ENCODE data around the gene KCNIP4. TPM values are rescaled to one million over a fixed set of nuclear protein-coding genes. Genes with fewer than 3 reads are reported as not detected.

KCNIP4 gene
- total and polyA plus RNA-seq, 10 donors, result not detected

DNA sequence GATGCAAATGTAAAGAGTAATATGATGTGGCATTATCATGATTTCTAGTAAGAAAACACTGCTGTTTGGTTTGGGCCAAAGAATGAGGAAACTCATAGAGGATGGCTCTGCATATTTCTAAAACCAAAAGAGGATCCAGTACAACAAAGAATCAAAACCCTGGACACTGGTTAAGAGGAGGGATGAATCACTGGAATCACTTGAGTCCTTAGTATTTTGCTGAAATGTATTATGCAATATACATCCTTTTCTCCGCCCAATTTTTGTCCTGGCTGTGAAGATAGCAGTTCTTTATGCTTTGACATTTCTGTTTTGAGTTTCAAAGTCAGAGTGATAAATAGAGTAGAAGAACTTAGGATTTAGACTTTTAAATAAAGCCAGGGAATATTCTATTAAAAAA, 902.4 kb downstream of the KCNIP4 start:
- no peak for DNase-seq
- WGBS, 5 donors, result 83 to 98% (median 88%) methylated on average over 1 of the region's 1 CpG
- H3K36me3 ChIP-seq, result no peaks in the 10 kb centered on the region
- H3K4me1 ChIP-seq, result no peaks in the 10 kb centered on the region
- H3K27ac ChIP-seq, result no peak overlapping the region
- no peak overlapping the region for H3K4me3 ChIP-seq
- H3K9me3 ChIP-seq, result no peaks in the 10 kb centered on the region
- intact Hi-C loops (cut with DNase I; ENCODE audit: low total_unique reads), result no loop called here
- TF ChIP-seq, protein P1, sequence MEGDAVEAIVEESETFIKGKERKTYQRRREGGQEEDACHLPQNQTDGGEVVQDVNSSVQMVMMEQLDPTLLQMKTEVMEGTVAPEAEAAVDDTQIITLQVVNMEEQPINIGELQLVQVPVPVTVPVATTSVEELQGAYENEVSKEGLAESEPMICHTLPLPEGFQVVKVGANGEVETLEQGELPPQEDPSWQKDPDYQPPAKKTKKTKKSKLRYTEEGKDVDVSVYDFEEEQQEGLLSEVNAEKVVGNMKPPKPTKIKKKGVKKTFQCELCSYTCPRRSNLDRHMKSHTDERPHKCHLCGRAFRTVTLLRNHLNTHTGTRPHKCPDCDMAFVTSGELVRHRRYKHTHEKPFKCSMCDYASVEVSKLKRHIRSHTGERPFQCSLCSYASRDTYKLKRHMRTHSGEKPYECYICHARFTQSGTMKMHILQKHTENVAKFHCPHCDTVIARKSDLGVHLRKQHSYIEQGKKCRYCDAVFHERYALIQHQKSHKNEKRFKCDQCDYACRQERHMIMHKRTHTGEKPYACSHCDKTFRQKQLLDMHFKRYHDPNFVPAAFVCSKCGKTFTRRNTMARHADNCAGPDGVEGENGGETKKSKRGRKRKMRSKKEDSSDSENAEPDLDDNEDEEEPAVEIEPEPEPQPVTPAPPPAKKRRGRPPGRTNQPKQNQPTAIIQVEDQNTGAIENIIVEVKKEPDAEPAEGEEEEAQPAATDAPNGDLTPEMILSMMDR (IDR thresholded peaks at IDR 0.05 in 8 of 11, conservative IDR thresholded peaks at IDR 0.05 in 3 of 11), result no peak
- TF ChIP-seq POLR2AphosphoS5 (IDR thresholded peaks at IDR 0.05) (no peak), POLR2A (IDR thresholded peaks at IDR 0.05) (no peak)
- no peaks in the 10 kb centered on the region for H3K27me3 ChIP-seq (replicated peaks in 1 of 7)

DNA sequence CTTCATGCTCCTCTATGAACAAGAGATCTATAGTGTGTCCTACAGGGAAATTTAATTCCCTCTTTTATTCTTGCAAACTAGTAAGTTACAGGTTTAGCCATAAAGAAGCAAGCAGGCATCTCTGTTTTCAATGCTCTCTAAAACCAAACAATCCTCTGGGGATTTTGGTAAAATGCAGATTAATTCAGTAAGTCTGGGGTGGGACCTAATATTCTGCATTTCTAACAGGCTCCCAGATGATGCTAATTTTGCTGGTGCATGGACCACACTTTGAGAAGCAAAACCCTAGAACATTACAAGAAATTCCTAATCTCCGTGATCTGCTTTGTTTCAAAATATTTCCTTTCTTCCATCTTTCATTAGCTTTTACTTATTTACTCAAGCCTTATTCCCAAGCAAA, 903.5 kb downstream of the KCNIP4 start:
- Histone ChIP-seq H3K4me3 (no peak overlapping the region), H3K4me1 (no peaks in the 10 kb centered on the region), H3K36me3 (no peaks in the 10 kb centered on the region), H3K9me3 (no peaks in the 10 kb centered on the region), H3K27me3 (replicated peaks in 1 of 7) (no peaks in the 10 kb centered on the region), H3K27ac (no peak overlapping the region)
- intact Hi-C loops (cut with DNase I; ENCODE audit: low total_unique reads), result no loop called here
- DNase-seq, result no peak
- TF ChIP-seq, protein P1 (IDR thresholded peaks at IDR 0.05 in 8 of 11, conservative IDR thresholded peaks at IDR 0.05 in 3 of 11), result no peak
- TF ChIP-seq POLR2A (IDR thresholded peaks at IDR 0.05), result no peak
- no peak for TF ChIP-seq POLR2AphosphoS5 (IDR thresholded peaks at IDR 0.05)
- 85 to 94% (median 94%) methylated on average over 1 of the region's 1 CpG for WGBS, 5 donors

DNA sequence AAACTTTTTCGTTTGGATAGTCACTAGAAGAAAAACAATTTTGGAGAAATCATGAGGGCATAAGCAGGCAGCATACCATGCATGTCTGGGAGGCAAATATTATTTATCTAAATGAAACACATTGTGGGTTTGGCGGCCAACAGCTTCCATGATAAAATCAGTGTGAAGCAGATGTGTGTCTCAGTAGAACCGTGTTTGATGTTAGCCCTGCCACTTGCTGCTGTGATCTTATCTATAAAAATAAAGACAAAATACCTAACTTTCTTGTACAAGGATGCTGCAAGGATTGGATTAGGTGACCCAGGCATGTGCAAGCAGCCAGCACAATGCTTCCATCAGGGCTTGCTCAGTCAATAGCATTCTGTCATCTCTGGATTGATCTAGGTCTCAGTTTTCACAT, 906.9 kb downstream of the KCNIP4 start:
- no peak for DNase-seq
- Histone ChIP-seq H3K4me3 (no peak overlapping the region), H3K27ac (no peak overlapping the region), H3K4me1 (no peaks in the 10 kb centered on the region), H3K36me3 (no peaks in the 10 kb centered on the region), H3K27me3 (replicated peaks in 1 of 7) (no peaks in the 10 kb centered on the region), H3K9me3 (no peaks in the 10 kb centered on the region)
- WGBS, 5 donors, result 29 to 52% (median 32%) methylated on average over 3 of the region's 3 CpGs
- intact Hi-C loops (cut with DNase I; ENCODE audit: low total_unique reads), result no loop called here
- TF ChIP-seq, protein P1 (IDR thresholded peaks at IDR 0.05 in 8 of 11, conservative IDR thresholded peaks at IDR 0.05 in 3 of 11), result no peak
- no peak for TF ChIP-seq POLR2AphosphoS5 (IDR thresholded peaks at IDR 0.05)
- no peak for TF ChIP-seq POLR2A (IDR thresholded peaks at IDR 0.05)

DNA sequence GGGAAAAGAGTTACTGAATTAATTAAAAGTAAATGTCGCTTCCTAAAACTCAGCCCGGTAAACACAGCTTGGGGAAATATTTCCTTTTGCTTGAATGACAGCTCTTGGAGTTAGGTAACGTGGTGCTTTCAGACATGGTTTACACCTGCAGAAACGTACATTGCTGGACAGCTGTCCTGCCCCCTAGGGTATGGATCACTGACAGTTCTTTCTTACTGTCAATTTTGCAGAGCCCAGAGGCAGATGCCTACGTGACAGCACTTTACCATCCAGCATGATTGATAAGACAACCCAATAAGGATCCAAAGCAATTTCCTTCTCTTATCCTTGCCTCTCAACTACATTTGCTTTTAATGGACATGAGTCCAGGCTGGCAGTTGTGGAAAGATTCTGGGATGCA, 913.8 kb downstream of the KCNIP4 start:
- Histone ChIP-seq H3K27ac (no peak overlapping the region), H3K27me3 (replicated peaks in 1 of 7) (no peaks in the 10 kb centered on the region), H3K4me3 (no peak overlapping the region), H3K4me1 (no peaks in the 10 kb centered on the region), H3K9me3 (peaks cover 0 to 2% (median 0%) of the 10 kb centered on the region in 8 donors), H3K36me3 (no peaks in the 10 kb centered on the region)
- WGBS, 5 donors, result 67 to 72% (median 69%) methylated on average over 5 of the region's 5 CpGs
- DNase-seq, result no peak
- intact Hi-C loops (cut with DNase I; ENCODE audit: low total_unique reads), result no loop called here
- TF ChIP-seq POLR2A (IDR thresholded peaks at IDR 0.05) (no peak), POLR2AphosphoS5 (IDR thresholded peaks at IDR 0.05) (no peak)
- TF ChIP-seq, protein P1 (IDR thresholded peaks at IDR 0.05 in 8 of 11, conservative IDR thresholded peaks at IDR 0.05 in 3 of 11), result no peak
